ENCODE measurements around the gene CREBBP. TPM values are rescaled to one million over a fixed set of nuclear protein-coding genes. Genes with fewer than 3 reads are reported as not detected.

CREBBP gene
- total and polyA plus RNA-seq, 10 donors: 5.8 to 153 (median 99.9) TPM

- Histone ChIP-seq H3K9me3 (no peaks in the 10 kb centered on the region), H3K27ac (no peak overlapping the region), H3K4me1 (peaks cover 11 to 87% (median 56%) of the 10 kb centered on the region in 6 donors), H3K36me3 (peaks cover 4 to 55% (median 22%) of the 10 kb centered on the region in 6 donors), H3K27me3 (replicated peaks in 1 of 7) (no peaks in the 10 kb centered on the region), H3K4me3 (no peak overlapping the region)
- no peak for DNase-seq
- TF ChIP-seq POLR2AphosphoS5 (IDR thresholded peaks at IDR 0.05) (peak in 1 of 3 donors; percentile 48), POLR2A (IDR thresholded peaks at IDR 0.05) (no peak), CTCF (IDR thresholded peaks at IDR 0.05 in 8 of 11, conservative IDR thresholded peaks at IDR 0.05 in 3 of 11) (no peak)
- intact Hi-C loops (cut with DNase I; ENCODE audit: low total_unique reads): no loop called here
- 85 to 96% (median 90%) methylated on average over 8 to 10 of the region's 10 CpGs for WGBS, 5 donors
Observed at GRCh38 chr16:3850544-3850899, 30.0 kb downstream of the CREBBP start.

GRCh38 chr16:3849751-3850543, 30.6 kb downstream of the CREBBP start:
- intact Hi-C loops (cut with DNase I; ENCODE audit: low total_unique reads): no loop called here
- no peak overlapping the region for H3K27ac ChIP-seq
- WGBS, 5 donors: 87 to 96% (median 95%) methylated on average over 16 to 19 of the region's 19 CpGs
- no peak for TF ChIP-seq POLR2A (IDR thresholded peaks at IDR 0.05)
- TF ChIP-seq CTCF (IDR thresholded peaks at IDR 0.05 in 8 of 11, conservative IDR thresholded peaks at IDR 0.05 in 3 of 11): no peak
- peak; percentile 16 to 69 (median 38) for TF ChIP-seq POLR2AphosphoS5 (IDR thresholded peaks at IDR 0.05)
- H3K36me3 ChIP-seq: peaks cover 4 to 49% (median 22%) of the 10 kb centered on the region in 6 donors
- H3K4me1 ChIP-seq: peaks cover 5 to 87% (median 56%) of the 10 kb centered on the region in 6 donors
- H3K4me3 ChIP-seq: no peak overlapping the region
- DNase-seq: no peak
- H3K27me3 ChIP-seq (replicated peaks in 1 of 7): no peaks in the 10 kb centered on the region
- H3K9me3 ChIP-seq: no peaks in the 10 kb centered on the region

GRCh38 chr16:3846595-3847091, 33.9 kb downstream of the CREBBP start:
- DNase-seq: no peak
- WGBS, 5 donors: 86 to 92% (median 89%) methylated on average over 6 of the region's 6 CpGs
- peaks cover 18 to 88% (median 52%) of the 10 kb centered on the region in 6 donors for H3K4me1 ChIP-seq
- TF ChIP-seq CTCF (IDR thresholded peaks at IDR 0.05 in 8 of 11, conservative IDR thresholded peaks at IDR 0.05 in 3 of 11) (no peak), POLR2AphosphoS5 (IDR thresholded peaks at IDR 0.05) (no peak), POLR2A (IDR thresholded peaks at IDR 0.05) (no peak)
- no peaks in the 10 kb centered on the region for H3K27me3 ChIP-seq (replicated peaks in 1 of 7)
- no peaks in the 10 kb centered on the region for H3K9me3 ChIP-seq
- no peak overlapping the region for H3K4me3 ChIP-seq
- no peak overlapping the region for H3K27ac ChIP-seq
- peaks cover 4 to 49% (median 22%) of the 10 kb centered on the region in 6 donors for H3K36me3 ChIP-seq
- intact Hi-C loops (cut with DNase I; ENCODE audit: low total_unique reads): no loop called here

- Histone ChIP-seq H3K27ac (no peak overlapping the region), H3K4me3 (no peak overlapping the region), H3K27me3 (replicated peaks in 1 of 7) (no peaks in the 10 kb centered on the region), H3K4me1 (peaks cover 18 to 94% (median 57%) of the 10 kb centered on the region in 6 donors), H3K36me3 (peaks cover 4 to 49% (median 22%) of the 10 kb centered on the region in 6 donors), H3K9me3 (no peaks in the 10 kb centered on the region)
- DNase-seq: no peak
- no peak for TF ChIP-seq POLR2A (IDR thresholded peaks at IDR 0.05)
- intact Hi-C loops (cut with DNase I; ENCODE audit: low total_unique reads): no loop called here
Observed at GRCh38 chr16:3846087-3846486, 34.4 kb downstream of the CREBBP start.
